GM19463 (cell line): ENCODE results near the gene SYTL3.

Source experiments
- ATAC-seq: cut with Tn5 transposase; IDR thresholded peaks from one replicate; pipeline ENCODE4 v1.9.1; 2021; ENCODE audit warnings: mild to moderate bottlenecking, moderate library complexity; ENCODE audit not compliant: unreplicated experiment

SYTL3 gene

GRCh38 chr6:158715330-158716311 lies 65.8 kb downstream of the SYTL3 start:
- peak; percentile 43 for ATAC-seq

DNA sequence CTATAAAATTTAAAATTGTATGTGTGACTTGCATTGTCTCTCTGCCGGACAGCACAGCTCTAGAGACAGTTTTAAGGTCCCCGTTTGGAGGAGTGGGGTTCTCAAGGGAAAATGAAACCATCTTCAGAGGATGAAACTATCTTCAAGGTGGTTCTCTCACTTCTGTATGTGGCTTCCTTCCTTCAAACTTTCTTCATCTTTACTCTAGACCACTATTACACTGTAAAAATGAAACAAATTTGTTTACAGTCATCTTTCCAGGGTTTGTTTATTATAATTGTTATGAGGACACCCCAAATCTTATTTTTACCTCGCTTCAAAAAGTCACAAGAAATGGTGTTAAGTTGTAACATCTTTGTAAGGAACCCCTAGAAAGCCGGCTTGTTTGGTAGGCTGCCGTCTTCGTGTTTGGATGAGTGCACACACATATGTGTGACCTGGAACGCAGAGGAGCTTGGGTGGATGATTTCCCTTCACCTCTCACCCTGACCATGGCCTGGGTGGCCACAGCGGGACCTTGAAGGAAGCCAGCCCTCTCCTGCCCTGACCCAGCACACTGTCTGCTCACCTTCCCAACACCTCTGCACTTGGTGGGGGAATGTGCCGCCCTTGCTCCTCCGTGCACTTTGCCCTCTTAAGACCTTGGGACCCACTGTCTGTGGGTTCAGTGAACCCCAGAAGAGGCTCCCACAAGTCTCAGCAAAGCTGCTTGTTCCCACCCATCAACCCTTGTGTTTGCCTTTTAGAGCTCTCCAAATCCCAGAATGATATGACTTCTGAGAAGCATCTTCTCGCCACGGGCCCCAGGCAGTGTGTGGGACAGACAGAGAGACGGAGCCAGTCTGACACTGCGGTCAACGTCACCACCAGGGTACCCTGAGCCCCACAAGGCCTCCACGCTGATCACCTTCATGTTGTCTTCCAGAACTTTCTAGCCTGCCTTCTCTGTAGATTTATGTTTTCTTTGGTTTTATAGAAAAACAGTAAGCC lies 67.8 kb downstream of the SYTL3 start:
- peak; percentile 66 for ATAC-seq

DNA sequence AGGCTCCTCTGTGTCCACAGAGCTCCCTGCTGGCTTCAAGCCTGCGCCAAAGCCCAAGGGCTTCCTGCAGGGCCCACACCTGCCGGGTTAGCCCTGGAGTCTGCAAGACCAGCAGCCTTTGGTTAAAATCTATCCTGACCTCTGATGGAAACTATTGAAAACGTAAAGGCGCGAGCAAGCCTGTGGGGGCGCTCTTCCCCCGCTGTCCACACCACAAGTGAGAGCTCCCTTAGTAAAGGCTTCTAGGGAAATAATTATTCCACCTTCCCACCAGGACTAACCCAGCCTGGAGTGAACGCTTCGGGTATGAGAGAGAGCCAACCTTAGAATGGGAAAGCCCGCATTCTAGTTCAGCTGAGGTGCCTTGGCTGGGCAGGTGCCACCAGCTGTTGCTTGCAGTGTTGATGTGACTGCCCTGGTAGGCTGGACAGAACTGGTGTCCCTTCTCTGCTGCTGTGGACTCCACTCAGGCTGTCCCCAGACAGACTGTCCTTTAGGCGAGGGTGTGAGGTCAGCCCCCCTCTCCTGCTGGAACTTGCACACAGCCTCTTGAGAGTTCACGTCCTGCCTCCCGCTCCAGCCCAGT lies 68.7 kb downstream of the SYTL3 start:
- no peak for ATAC-seq

DNA sequence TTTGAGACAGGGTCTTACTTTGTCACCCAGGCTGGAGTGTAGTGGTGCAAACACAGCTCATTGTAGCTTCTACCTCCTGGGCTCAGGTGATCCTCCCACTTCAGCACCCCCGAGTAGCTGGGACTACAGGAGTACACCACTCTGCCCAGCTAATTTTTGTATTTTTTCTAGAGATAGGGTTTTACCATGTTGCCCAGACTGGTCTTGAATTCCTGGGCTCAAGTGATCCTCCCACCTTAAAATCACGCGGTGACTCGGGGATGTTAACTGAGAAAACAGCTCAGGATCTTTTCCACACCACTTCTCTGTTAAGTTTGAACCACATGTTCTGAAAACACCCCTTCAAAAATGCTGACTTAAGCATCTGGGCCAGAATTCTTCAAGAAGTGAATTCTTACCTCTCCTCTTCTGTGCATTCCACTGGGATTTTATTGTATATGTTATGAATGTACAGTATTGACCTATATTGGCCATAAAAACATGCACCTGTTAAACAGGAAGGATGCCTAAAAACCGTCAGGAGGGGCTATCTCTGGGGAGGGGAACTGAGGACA lies 72.4 kb downstream of the SYTL3 start:
- ATAC-seq = no peak

DNA sequence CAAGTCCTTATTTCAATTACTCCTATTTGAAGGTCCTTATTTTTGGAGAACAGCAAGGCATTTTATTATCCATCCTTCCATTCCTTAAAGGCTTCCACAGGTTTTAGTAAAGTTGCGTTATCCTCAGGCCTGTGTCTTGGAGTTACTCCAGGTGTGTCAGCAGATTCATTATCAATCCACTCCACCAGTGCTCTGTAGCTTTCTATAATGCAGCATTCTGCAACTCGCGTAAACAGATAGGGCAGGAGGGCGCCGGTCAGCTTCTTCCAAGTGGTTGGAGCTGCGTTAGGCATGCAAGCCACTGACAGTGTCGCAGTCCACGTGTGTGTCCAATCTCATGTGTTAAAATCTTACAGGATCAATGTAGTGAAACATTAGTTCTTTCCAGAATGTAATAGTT lies 75.8 kb downstream of the SYTL3 start:
- no peak for ATAC-seq

DNA sequence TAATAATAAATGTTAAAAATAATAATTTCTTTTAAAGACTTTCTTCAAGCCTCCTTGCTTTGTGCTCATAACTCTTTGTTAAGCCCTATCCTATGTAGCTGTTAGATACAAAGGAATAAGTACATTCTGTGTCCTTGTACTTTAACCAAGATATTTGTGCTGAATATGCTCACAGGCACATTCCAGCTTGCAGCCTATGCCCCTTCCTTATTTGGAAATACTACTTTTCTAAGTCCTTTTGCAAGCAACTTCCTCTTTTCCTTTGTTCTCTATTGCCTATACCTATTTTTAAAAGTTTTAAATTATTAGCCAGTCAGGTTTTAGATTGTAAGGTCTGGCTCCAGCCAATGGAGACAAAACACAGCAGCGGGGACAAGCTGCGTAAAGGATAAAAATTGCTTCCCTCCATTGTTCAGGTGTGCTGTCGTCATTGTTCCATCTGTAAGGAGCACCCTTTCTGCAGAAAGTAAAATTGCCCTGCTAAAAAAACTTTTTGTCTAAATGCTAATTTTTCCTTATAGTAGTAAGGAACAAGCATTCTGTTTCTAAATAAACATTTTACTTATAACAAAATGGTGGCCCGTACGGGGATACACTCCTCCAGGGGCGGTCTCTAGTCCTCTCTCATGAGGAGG lies 80.2 kb downstream of the SYTL3 start:
- ATAC-seq = no peak

- no peak for ATAC-seq
These were observed 80.7 kb downstream of the SYTL3 start for GRCh38 chr6:158730541-158730907.

GRCh38 chr6:158735009-158735408 lies 85.2 kb downstream of the SYTL3 start:
- no peak for ATAC-seq

GRCh38 chr6:158737082-158737709 lies 87.3 kb downstream of the SYTL3 start:
- ATAC-seq = no peak

- ATAC-seq = no peak
These were observed 88.1 kb downstream of the SYTL3 start for GRCh38 chr6:158737710-158738615.

DNA sequence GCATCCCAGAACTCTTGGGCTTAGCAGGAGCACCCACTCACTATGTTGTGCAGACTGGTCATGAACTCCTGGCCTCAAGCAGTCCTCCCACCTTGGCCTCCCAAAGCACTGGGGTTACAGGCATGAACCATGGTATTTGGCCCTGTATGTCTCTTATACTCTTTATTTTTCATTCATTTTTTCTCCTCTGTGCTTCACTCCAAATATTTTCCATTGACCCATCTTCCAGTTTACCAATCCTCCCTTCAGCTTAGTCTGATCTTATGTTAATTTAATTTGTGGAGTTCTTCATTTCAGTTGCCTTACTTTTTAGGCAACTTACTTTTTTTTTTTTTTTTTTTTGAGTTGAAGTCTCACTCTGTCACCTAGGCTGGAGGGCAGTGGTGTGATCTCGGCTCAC lies 89.8 kb downstream of the SYTL3 start:
- no peak for ATAC-seq

DNA sequence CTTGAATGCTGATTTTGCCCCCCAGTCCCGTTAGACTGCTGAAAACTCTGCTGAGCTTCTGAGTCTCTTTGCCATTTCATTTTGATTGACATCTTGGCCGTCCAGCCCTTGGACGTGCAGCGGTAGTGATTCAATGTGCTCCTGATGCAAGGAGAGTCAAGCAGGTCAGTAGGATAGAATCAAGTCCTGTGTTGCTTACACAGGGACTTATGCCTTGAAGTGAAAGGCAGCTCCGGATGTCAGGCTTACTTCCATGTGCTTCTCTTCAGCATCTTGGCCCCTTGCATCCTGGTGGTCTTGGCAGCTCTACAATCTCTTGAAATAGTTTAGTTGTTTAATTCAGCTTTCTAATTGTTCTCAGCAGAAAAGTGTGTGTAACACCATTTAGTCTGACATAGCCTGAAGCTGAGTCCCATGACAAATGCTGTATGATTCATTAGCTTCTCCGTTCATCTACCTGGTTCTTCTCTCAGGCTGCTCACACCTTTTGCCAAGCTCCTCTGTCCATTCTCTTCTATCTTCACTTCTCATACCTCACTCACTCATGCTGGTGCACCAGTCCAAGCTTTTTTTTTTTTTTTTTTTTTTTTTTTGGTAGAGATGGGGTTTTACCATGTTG lies 93.3 kb downstream of the SYTL3 start:
- no peak for ATAC-seq

DNA sequence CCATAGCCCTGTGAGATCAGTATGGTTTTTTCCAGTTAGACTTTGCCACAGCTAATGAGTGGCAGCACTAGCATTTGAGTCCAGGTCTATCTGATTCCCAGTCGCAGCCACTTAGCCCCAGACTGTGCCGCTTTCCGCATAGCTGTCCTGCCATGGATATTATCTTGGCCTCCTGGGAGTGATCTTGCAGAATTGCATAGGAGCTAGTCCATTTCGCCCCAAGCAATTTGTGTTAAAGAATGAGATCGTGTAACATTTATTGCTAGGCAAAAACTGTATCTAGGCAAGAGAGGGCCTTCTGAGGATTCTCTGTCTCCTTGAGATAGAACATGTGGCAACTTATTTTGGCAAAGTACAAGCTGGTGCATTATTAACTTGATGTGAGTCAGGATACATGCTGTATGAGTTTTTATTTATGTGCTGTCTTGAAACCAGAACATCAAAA lies 95.2 kb downstream of the SYTL3 start:
- ATAC-seq = no peak

DNA sequence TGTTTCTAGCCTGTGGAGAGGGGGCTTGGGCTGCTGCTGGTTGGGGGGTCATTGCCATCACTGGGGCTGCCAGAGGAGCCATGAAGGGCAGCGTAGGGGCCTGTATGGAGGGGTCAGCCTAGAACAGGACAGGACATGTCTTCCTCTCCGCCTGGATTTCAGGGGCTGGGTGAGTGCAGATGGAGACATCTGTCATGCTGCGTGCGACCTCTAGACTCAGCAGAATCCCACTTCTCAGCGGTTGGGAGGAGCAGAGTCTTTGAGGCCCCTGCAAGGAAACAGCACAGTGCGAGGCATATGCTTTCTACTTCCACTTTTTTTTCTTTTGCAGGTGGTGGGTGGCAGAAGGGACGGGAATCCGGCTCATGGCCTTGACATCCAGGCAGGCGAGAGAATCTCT lies 101.4 kb downstream of the SYTL3 start:
- ATAC-seq = no peak

- ATAC-seq = no peak
These were observed 102.1 kb downstream of the SYTL3 start for GRCh38 chr6:158751921-158752320.

DNA sequence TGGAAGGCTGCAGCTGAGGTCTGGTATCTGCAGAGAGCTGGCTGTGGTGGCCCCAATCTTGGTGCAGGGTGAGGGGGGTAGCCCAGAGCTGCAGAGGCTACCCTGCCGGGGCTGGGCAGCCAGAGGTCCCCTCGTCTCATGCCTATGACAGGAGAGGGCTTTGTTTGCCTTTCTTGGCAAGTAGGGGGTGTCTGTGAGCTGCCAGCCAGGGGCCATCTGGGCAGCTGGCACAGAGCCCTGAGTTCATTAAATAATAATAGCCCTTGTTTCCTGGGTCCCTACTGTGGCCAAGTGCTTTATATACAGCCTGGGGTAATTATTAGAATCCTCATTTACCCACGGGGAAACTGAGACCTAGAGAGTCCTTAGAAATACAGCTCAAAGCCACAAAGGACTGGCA lies 102.8 kb downstream of the SYTL3 start:
- no peak for ATAC-seq

- ATAC-seq = no peak
These were observed 104.0 kb downstream of the SYTL3 start for GRCh38 chr6:158753811-158754210.

GRCh38 chr6:158754738-158755137 lies 104.9 kb downstream of the SYTL3 start:
- no peak for ATAC-seq
